Mesendoderm (in vitro differentiated cells): ENCODE data around the gene CREB5.

Experiments
- DNase-seq: peaks from one replicate; pipeline ENCODE4 v3.0.0; 2013
- H2AK5ac ChIP-seq: 2 replicates; pipeline ENCODE4 v1.6.1; 2013; ENCODE audit warnings: low read length, inconsistent platforms
- H2BK120ac ChIP-seq: 2 replicates; pipeline ENCODE4 v1.6.1; 2013; ENCODE audit warnings: low read depth, mild to moderate bottlenecking, low read length, moderate library complexity, mixed read lengths
- H2BK15ac ChIP-seq: replicated peaks from 2 replicates; pipeline ENCODE4 v1.6.1; 2013; ENCODE audit warnings: low read depth, mild to moderate bottlenecking, moderate library complexity
- H2BK5ac ChIP-seq: 2 replicates; pipeline ENCODE4 v1.6.1; 2013; ENCODE audit warnings: low read length, inconsistent platforms
- H3K18ac ChIP-seq: 2 replicates; pipeline ENCODE4 v1.6.1; 2013; ENCODE audit warnings: mild to moderate bottlenecking, low read length, mixed read lengths
- H3K23ac ChIP-seq: one replicate; pipeline ENCODE4 v1.6.1; 2013; ENCODE audit warnings: low read length
- H3K27ac ChIP-seq: 2 replicates; pipeline ENCODE4 v1.5.1; 2013; ENCODE audit warnings: low read depth, mild to moderate bottlenecking, inconsistent platforms, low read length, moderate library complexity
- H3K27me3 ChIP-seq: 2 replicates; pipeline ENCODE4 v1.6.1; 2013; ENCODE audit warnings: low read length, control low read depth, mild to moderate bottlenecking, inconsistent platforms; ENCODE audit not compliant: insufficient read depth, poor library complexity
- H3K36me3 ChIP-seq: 2 replicates; pipeline ENCODE4 v1.6.1; 2013; ENCODE audit warnings: low read length, inconsistent platforms; ENCODE audit not compliant: control insufficient read depth, insufficient read depth
- H3K4ac ChIP-seq: one replicate; pipeline ENCODE4 v1.6.1; 2013; ENCODE audit warnings: low read depth, mild to moderate bottlenecking, low read length, moderate library complexity
- H3K4me1 ChIP-seq: 2 replicates; pipeline ENCODE4 v1.6.1; 2013; ENCODE audit warnings: low read depth, low read length, inconsistent platforms; ENCODE audit not compliant: control insufficient read depth
- H3K4me2 ChIP-seq: 2 replicates; pipeline ENCODE4 v1.6.1; 2013; ENCODE audit warnings: low read length
- H3K4me3 ChIP-seq: 2 replicates; pipeline ENCODE4 v1.5.1; 2013; ENCODE audit warnings: mild to moderate bottlenecking, low read length
- H3K56ac ChIP-seq: one replicate; pipeline ENCODE4 v1.6.1; 2013; ENCODE audit warnings: low read length
- H3K79me1 ChIP-seq: 2 replicates; pipeline ENCODE4 v1.6.1; 2013; ENCODE audit warnings: low read length, inconsistent platforms
- H3K79me2 ChIP-seq: 2 replicates; pipeline ENCODE4 v1.6.1; 2013; ENCODE audit warnings: mild to moderate bottlenecking, low read length; ENCODE audit not compliant: control insufficient read depth, insufficient read depth
- H3K9ac ChIP-seq: 2 replicates; pipeline ENCODE4 v1.6.1; 2013; ENCODE audit warnings: low read length, inconsistent platforms
- H4K5ac ChIP-seq: one replicate; pipeline ENCODE4 v1.6.1; 2013; ENCODE audit warnings: low read length
- H4K8ac ChIP-seq: one replicate; pipeline ENCODE4 v1.6.1; 2013; ENCODE audit warnings: low read depth, mild to moderate bottlenecking, control low read depth, low read length, moderate library complexity
- WGBS: extraction: QIAGEN DNeasy Blood & Tissue Kit; methylation state at CpG from one replicate; pipeline ENCODE4 v1.1.7; 2013; ENCODE audit warnings: low lambda C conversion rate, missing lambda C conversion rate; ENCODE audit not compliant: insufficient coverage; ENCODE audit errors: extremely low coverage; 5-methylcytosine and 5-hydroxymethylcytosine counted together

The CREB5 gene

GRCh38 chr7:28675429-28675828 lies 263.1 kb downstream of the CREB5 start:
- H3K18ac ChIP-seq, result no peak overlapping the region
- no peak overlapping the region for H2BK5ac ChIP-seq
- no peaks in the 10 kb centered on the region for H3K79me2 ChIP-seq
- no peak overlapping the region for H3K4me2 ChIP-seq
- no peak overlapping the region for H2BK120ac ChIP-seq
- DNase-seq, result no peak
- H2BK15ac ChIP-seq, result no peak overlapping the region
- H3K56ac ChIP-seq, result no peak overlapping the region
- no peaks in the 10 kb centered on the region for H3K79me1 ChIP-seq
- no peak overlapping the region for H3K4ac ChIP-seq
- no peaks in the 10 kb centered on the region for H3K27me3 ChIP-seq
- no peaks in the 10 kb centered on the region for H3K36me3 ChIP-seq
- no CpG with 5 or more reads among the region's 3 CpGs for WGBS
- peaks cover 3% of the 10 kb centered on the region for H3K4me1 ChIP-seq
- H4K8ac ChIP-seq, result no peak overlapping the region
- no peak overlapping the region for H4K5ac ChIP-seq
- no peak overlapping the region for H3K4me3 ChIP-seq
- H2AK5ac ChIP-seq, result no peak overlapping the region
- H3K9ac ChIP-seq, result no peak overlapping the region
- no peak overlapping the region for H3K23ac ChIP-seq
- no peak overlapping the region for H3K27ac ChIP-seq

GRCh38 chr7:28677668-28678067 lies 265.4 kb downstream of the CREB5 start:
- no peaks in the 10 kb centered on the region for H3K36me3 ChIP-seq

GRCh38 chr7:28678431-28678965 lies 266.2 kb downstream of the CREB5 start:
- WGBS, result no CpG with 5 or more reads among the region's 2 CpGs

More at GRCh38 chr7:28677668-28678067, 265.4 kb downstream of the CREB5 start:
- Histone ChIP-seq H2BK120ac (no peak overlapping the region), H3K4me3 (no peak overlapping the region), H3K18ac (no peak overlapping the region), H3K4me1 (peaks cover 3% of the 10 kb centered on the region), H3K56ac (no peak overlapping the region), H3K27me3 (no peaks in the 10 kb centered on the region), H3K79me1 (no peaks in the 10 kb centered on the region), H3K4ac (no peak overlapping the region), H3K27ac (no peak overlapping the region), H2BK15ac (no peak overlapping the region), H4K5ac (no peak overlapping the region), H3K9ac (no peak overlapping the region), H2BK5ac (no peak overlapping the region), H3K23ac (no peak overlapping the region), H2AK5ac (no peak overlapping the region), H3K4me2 (no peak overlapping the region), H4K8ac (no peak overlapping the region), H3K79me2 (no peaks in the 10 kb centered on the region)
- WGBS, result no CpG with 5 or more reads among the region's 3 CpGs
- no peak for DNase-seq

GRCh38 chr7:28681693-28682310 lies 269.5 kb downstream of the CREB5 start:
- Histone ChIP-seq H2BK5ac (no peak overlapping the region), H4K5ac (no peak overlapping the region), H2AK5ac (no peak overlapping the region), H3K79me1 (no peaks in the 10 kb centered on the region), H3K4me2 (no peak overlapping the region), H3K36me3 (no peaks in the 10 kb centered on the region), H3K4me1 (no peaks in the 10 kb centered on the region), H3K9ac (no peak overlapping the region), H3K27me3 (no peaks in the 10 kb centered on the region), H3K56ac (no peak overlapping the region), H2BK15ac (no peak overlapping the region), H3K4me3 (no peak overlapping the region), H4K8ac (no peak overlapping the region), H3K27ac (no peak overlapping the region), H3K4ac (no peak overlapping the region), H3K18ac (no peak overlapping the region), H3K23ac (no peak overlapping the region), H2BK120ac (no peak overlapping the region), H3K79me2 (no peaks in the 10 kb centered on the region)
- no CpG with 5 or more reads among the region's 5 CpGs for WGBS
- no peak for DNase-seq

More at GRCh38 chr7:28678431-28678965, 266.2 kb downstream of the CREB5 start:
- no peaks in the 10 kb centered on the region for H3K27me3 ChIP-seq
- H3K9ac ChIP-seq, result no peak overlapping the region
- no peak overlapping the region for H2BK15ac ChIP-seq
- H3K79me1 ChIP-seq, result no peaks in the 10 kb centered on the region
- no peak overlapping the region for H3K56ac ChIP-seq
- no peak overlapping the region for H3K18ac ChIP-seq
- H2BK120ac ChIP-seq, result no peak overlapping the region
- no peak overlapping the region for H2BK5ac ChIP-seq
- H3K4me1 ChIP-seq, result peaks cover 3% of the 10 kb centered on the region
- H2AK5ac ChIP-seq, result no peak overlapping the region
- no peak overlapping the region for H3K4ac ChIP-seq
- H3K23ac ChIP-seq, result no peak overlapping the region
- no peak overlapping the region for H3K4me3 ChIP-seq
- H3K36me3 ChIP-seq, result no peaks in the 10 kb centered on the region
- no peak for DNase-seq
- H3K79me2 ChIP-seq, result no peaks in the 10 kb centered on the region
- no peak overlapping the region for H4K5ac ChIP-seq
- no peak overlapping the region for H3K4me2 ChIP-seq
- no peak overlapping the region for H4K8ac ChIP-seq
- H3K27ac ChIP-seq, result no peak overlapping the region

- Histone ChIP-seq H3K9ac (no peak overlapping the region), H3K27me3 (no peaks in the 10 kb centered on the region), H2BK5ac (no peak overlapping the region), H3K4me1 (no peaks in the 10 kb centered on the region), H2BK120ac (no peak overlapping the region), H3K79me1 (no peaks in the 10 kb centered on the region), H3K56ac (no peak overlapping the region), H3K4me3 (no peak overlapping the region), H3K4ac (no peak overlapping the region), H3K27ac (no peak overlapping the region), H3K4me2 (no peak overlapping the region), H2AK5ac (no peak overlapping the region), H3K23ac (no peak overlapping the region), H3K79me2 (no peaks in the 10 kb centered on the region), H4K5ac (no peak overlapping the region), H2BK15ac (no peak overlapping the region), H3K18ac (no peak overlapping the region), H3K36me3 (no peaks in the 10 kb centered on the region), H4K8ac (no peak overlapping the region)
- DNase-seq, result no peak
- WGBS, result no CpG with 5 or more reads among the region's 8 CpGs
These were observed 270.5 kb downstream of the CREB5 start for GRCh38 chr7:28682801-28683200.
